Progenitor cell of endocrine pancreas (in vitro differentiated cells): ENCODE results near the gene DGLUCY. TPM values are rescaled to one million over a fixed set of nuclear protein-coding genes. Genes with fewer than 3 reads are reported as not detected.

Source experiments
- DNase-seq: peaks from one replicate; pipeline ENCODE4 v3.0.0; 2021; ENCODE audit warnings: low spot score; ENCODE audit not compliant: unreplicated experiment
- H3K27ac Mint-ChIP-seq: 2 replicates; pipeline ENCODE4 v1.8.0; 2021; ENCODE audit warnings: mild to moderate bottlenecking, moderate library complexity, mixed read lengths
- H3K27me3 Mint-ChIP-seq: 2 replicates; pipeline ENCODE4 v1.8.0; 2021; ENCODE audit warnings: mixed read lengths
- H3K36me3 Mint-ChIP-seq: 2 replicates; pipeline ENCODE4 v1.8.0; 2022; ENCODE audit warnings: mixed read lengths; ENCODE audit not compliant: insufficient read depth
- H3K4me1 Mint-ChIP-seq: 2 replicates; pipeline ENCODE4 v1.8.0; 2021; ENCODE audit warnings: low read depth, mixed read lengths
- H3K4me3 Mint-ChIP-seq: 2 replicates; pipeline ENCODE4 v1.8.0; 2021; ENCODE audit warnings: low read depth, mild to moderate bottlenecking, moderate library complexity, mixed read lengths
- H3K9me3 Mint-ChIP-seq: 2 replicates; pipeline ENCODE4 v1.8.0; 2021; ENCODE audit warnings: low read depth, mixed read lengths
- CTCF ChIP-seq: fragments of 200-600 bp; sonication (generic); IDR thresholded peaks from one replicate; pipeline ENCODE4 v1.5.0; 2021; ENCODE audit warnings: antibody characterized with exemption, mild to moderate bottlenecking; ENCODE audit not compliant: unreplicated experiment
- total RNA-seq: library from RNA; stranded (reverse); gene quantifications from 2 replicates; pipeline ENCODE4 v1.2.1, GENCODE V29; 2021

DGLUCY gene
- total RNA-seq, 1 donor from 2014 or later, result 83.3 TPM

DNA sequence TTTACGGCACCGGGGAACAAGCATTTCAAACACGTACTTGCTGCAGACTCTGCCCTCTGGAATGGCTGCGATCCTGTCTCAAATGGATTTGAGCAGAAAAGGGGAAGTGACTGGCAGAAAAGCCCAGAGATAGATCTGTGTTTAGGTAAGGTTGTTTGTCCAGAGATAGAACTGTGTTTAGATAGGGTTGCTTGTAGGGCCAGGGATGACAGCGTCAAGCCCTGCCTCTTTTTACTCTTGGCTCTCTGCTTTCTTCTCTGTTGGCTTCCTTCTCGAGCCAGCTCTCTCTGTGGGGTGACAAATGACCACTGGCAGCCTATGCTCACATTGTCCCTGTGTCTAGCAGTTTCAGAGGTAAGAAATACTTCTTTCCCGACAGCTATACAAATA, 11.4 kb downstream of the DGLUCY start:
- H3K36me3 Mint-ChIP-seq, result peaks cover 26% of the 10 kb centered on the region
- DNase-seq, result no peak
- peak overlapping the region; percentile 92 for H3K27ac Mint-ChIP-seq
- peaks cover 14% of the 10 kb centered on the region for H3K4me1 Mint-ChIP-seq
- H3K27me3 Mint-ChIP-seq, result no peaks in the 10 kb centered on the region
- H3K4me3 Mint-ChIP-seq, result no peak overlapping the region
- no peaks in the 10 kb centered on the region for H3K9me3 Mint-ChIP-seq
- no peak for TF ChIP-seq CTCF

DNA sequence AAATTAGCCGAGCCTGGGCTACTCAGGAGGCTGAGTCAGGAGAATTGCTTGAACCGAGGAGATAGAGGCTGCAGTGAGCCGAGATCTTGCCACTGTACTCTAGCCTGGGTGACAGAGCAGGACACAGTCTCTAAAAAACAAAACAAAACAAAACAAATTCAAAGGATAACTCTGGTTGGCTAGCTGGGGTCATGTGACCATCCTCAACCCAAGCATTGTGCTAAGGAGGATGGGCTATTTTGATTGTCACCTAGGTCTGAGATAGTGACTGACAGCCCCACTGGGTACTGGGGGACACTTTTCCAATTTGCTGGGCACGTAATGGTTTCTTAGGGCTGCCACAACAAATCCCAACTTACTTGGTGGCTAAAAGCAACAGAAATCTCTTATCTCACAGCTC, 11.9 kb downstream of the DGLUCY start:
- no peak overlapping the region for H3K4me3 Mint-ChIP-seq
- H3K27ac Mint-ChIP-seq, result peak overlapping the region; percentile 92
- H3K9me3 Mint-ChIP-seq, result no peaks in the 10 kb centered on the region
- no peak for TF ChIP-seq CTCF
- H3K36me3 Mint-ChIP-seq, result peaks cover 26% of the 10 kb centered on the region
- no peak for DNase-seq
- peaks cover 14% of the 10 kb centered on the region for H3K4me1 Mint-ChIP-seq
- H3K27me3 Mint-ChIP-seq, result no peaks in the 10 kb centered on the region

GRCh38 chr14:91126761-91127160, 12.9 kb downstream of the DGLUCY start:
- peaks cover 32% of the 10 kb centered on the region for H3K36me3 Mint-ChIP-seq
- H3K9me3 Mint-ChIP-seq, result no peaks in the 10 kb centered on the region

GRCh38 chr14:91127401-91127801, 13.5 kb downstream of the DGLUCY start:
- H3K4me3 Mint-ChIP-seq, result no peak overlapping the region
- no peak for DNase-seq
- peaks cover 14% of the 10 kb centered on the region for H3K4me1 Mint-ChIP-seq
- no peak overlapping the region for H3K27ac Mint-ChIP-seq
- no peaks in the 10 kb centered on the region for H3K9me3 Mint-ChIP-seq
- H3K36me3 Mint-ChIP-seq, result peaks cover 32% of the 10 kb centered on the region
- no peak for TF ChIP-seq CTCF
- no peaks in the 10 kb centered on the region for H3K27me3 Mint-ChIP-seq

More at GRCh38 chr14:91126761-91127160, 12.9 kb downstream of the DGLUCY start:
- Mint-ChIP-seq H3K27ac (no peak overlapping the region), H3K4me3 (no peak overlapping the region), H3K4me1 (peaks cover 14% of the 10 kb centered on the region), H3K27me3 (no peaks in the 10 kb centered on the region)
- TF ChIP-seq CTCF, result no peak
- no peak for DNase-seq

- H3K4me1 Mint-ChIP-seq, result peaks cover 14% of the 10 kb centered on the region
- no peak overlapping the region for H3K4me3 Mint-ChIP-seq
- H3K27ac Mint-ChIP-seq, result no peak overlapping the region
- no peak for TF ChIP-seq CTCF
- H3K27me3 Mint-ChIP-seq, result no peaks in the 10 kb centered on the region
- H3K9me3 Mint-ChIP-seq, result no peaks in the 10 kb centered on the region
- no peak for DNase-seq
- peaks cover 35% of the 10 kb centered on the region for H3K36me3 Mint-ChIP-seq
Observed at GRCh38 chr14:91127924-91128323, 14.1 kb downstream of the DGLUCY start.
